ENCODE results near the gene SYNE1. TPM values are rescaled to one million over a fixed set of nuclear protein-coding genes. Genes with fewer than 3 reads are reported as not detected.
"Not testable (repeated sequence)": the region's sequence is repeated elsewhere in the genome, so short reads cannot be mapped to it uniquely, and the experiment has no call there.

SYNE1 gene
- total RNA-seq, 4 donors from 2014 or later, result 29.1 to 51.5 (median 45.6) TPM

DNA sequence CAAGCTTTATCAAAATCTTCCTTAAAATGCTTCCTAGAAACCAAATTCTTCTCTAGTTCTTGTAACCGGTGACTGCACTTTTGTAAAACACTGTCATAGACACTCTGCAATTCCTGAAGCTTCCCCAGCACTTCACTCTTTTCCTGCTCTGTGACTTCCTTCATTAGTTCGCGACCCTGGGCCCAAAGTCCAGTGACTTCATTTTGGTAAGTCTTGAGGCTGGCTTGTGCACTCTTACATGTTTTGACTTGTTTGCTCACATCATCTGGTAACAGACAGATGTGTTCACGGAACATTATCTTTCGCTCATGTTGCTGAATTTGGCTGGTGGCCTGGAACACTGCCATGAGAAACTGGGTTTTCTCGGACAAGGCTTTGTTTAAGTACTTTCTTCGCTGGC is 306.2 kb downstream of the SYNE1 start:
- in situ Hi-C loops (cut with MboI; ENCODE audit: low sequenced_read_pairs in 4 of 4) (loop anchor here in 1 of 4 donors (25.0 kb wide), 1 partner anchor 119 kb away; no protein-coding TSS in a partner anchor), intact Hi-C loops (cut with DNase I; ENCODE audit: low total_unique reads) (no loop called here)
- Histone ChIP-seq H3K4me3 (no peak overlapping the region), H3K27ac (no peak overlapping the region), H3K9me3 (no peaks in the 10 kb centered on the region), H3K4me1 (no peaks in the 10 kb centered on the region), H3K36me3 (peaks cover 0 to 49% of the 10 kb centered on the region in 2 donors), H3K27me3 (no peaks in the 10 kb centered on the region)
- TF ChIP-seq, protein P1, sequence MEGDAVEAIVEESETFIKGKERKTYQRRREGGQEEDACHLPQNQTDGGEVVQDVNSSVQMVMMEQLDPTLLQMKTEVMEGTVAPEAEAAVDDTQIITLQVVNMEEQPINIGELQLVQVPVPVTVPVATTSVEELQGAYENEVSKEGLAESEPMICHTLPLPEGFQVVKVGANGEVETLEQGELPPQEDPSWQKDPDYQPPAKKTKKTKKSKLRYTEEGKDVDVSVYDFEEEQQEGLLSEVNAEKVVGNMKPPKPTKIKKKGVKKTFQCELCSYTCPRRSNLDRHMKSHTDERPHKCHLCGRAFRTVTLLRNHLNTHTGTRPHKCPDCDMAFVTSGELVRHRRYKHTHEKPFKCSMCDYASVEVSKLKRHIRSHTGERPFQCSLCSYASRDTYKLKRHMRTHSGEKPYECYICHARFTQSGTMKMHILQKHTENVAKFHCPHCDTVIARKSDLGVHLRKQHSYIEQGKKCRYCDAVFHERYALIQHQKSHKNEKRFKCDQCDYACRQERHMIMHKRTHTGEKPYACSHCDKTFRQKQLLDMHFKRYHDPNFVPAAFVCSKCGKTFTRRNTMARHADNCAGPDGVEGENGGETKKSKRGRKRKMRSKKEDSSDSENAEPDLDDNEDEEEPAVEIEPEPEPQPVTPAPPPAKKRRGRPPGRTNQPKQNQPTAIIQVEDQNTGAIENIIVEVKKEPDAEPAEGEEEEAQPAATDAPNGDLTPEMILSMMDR (IDR thresholded peaks at IDR 0.05 in 4 of 5, conservative IDR thresholded peaks at IDR 0.05 in 1 of 5), result no peak
- no peak for TF ChIP-seq POLR2A (IDR thresholded peaks at IDR 0.05)
- DNase-seq (no peak), ATAC-seq (no peak)

DNA sequence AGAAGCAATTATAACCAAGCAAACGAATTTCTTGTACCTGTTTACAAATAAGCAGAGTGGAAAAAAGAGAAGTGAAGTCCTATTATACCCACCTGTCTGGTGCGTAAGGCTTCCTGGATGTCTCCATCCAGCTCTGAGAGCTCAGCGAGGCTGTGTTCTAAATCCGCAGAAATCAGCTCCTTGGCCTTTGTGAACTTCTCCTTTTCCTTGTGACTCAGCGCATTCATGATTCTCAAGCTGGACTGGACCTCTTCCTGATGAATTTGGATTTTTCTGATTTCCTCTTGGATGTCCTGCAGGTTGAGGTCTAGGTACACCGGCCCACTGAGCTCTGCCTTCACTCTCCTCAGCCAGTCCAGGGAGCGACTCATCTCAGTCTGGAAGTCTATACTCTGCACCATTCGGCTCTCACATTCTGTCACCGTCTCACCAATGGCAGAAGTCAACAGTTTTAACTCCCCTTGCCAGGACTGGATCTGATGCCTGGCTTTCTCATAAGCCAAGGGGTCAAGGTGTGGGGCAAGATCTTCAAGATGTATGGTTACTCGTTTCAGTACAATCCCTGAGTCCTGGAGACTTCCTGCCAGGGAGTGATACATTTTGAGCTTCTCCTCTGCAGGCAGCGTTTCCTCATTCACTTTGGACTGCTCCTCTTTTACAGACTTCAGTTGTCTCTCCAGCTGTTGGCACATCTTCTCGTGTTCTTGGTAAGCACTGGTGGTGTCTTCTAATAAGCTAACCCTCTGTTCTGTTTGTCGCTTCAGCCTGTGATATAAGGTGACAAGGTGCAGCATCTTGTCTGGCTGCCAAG is 307.3 kb downstream of the SYNE1 start:
- Histone ChIP-seq H3K27me3 (no peaks in the 10 kb centered on the region), H3K27ac (no peak overlapping the region)
- ATAC-seq, result peak in 1 of 2 donors; percentile 18

DNA sequence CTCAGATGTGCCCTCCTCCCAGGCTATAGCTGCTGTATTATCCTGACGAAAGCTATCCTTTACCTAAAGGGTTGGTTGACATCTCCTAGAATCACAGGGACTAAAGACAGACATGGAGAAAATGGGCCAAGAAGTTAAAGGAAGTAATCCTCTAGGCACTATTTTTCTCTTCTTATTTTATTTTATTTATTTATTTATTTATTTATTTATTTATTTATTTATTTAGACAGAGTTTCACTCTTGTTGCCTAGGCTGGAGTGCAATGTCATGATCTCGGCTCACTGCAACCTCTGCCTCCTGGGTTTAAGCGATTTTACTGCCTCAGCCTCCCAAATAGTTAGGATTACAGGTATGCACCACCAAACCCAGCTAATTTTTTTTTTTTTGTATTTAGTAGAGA is 309.0 kb downstream of the SYNE1 start:
- H3K27me3 ChIP-seq; H3K27ac ChIP-seq; intact Hi-C loops (cut with DNase I; ENCODE audit: low total_unique reads); H3K9me3 ChIP-seq; H3K4me3 ChIP-seq; ATAC-seq; DNase-seq; H3K4me1 ChIP-seq: not testable (repeated sequence)
- in situ Hi-C loops (cut with MboI; ENCODE audit: low sequenced_read_pairs in 4 of 4), result loop anchor here in 1 of 4 donors (25.0 kb wide), 1 partner anchor 116 kb away; no protein-coding TSS in a partner anchor
- H3K36me3 ChIP-seq, result peaks cover 0 to 52% of the 10 kb centered on the region in 2 donors

More for the DNA sequence above, 307.3 kb downstream of the SYNE1 start:
- Histone ChIP-seq H3K4me1 (no peaks in the 10 kb centered on the region), H3K4me3 (no peak overlapping the region), H3K9me3 (no peaks in the 10 kb centered on the region), H3K36me3 (peaks cover 0 to 54% of the 10 kb centered on the region in 2 donors)
- in situ Hi-C loops (cut with MboI; ENCODE audit: low sequenced_read_pairs in 4 of 4), result loop anchor here in 1 of 4 donors (25.0 kb wide), 1 partner anchor 118 kb away; no protein-coding TSS in a partner anchor
- intact Hi-C loops (cut with DNase I; ENCODE audit: low total_unique reads), result no loop called here
- TF ChIP-seq POLR2A (IDR thresholded peaks at IDR 0.05), result no peak
- TF ChIP-seq, protein P1 (IDR thresholded peaks at IDR 0.05 in 4 of 5, conservative IDR thresholded peaks at IDR 0.05 in 1 of 5), result no peak
- DNase-seq, result no peak

DNA sequence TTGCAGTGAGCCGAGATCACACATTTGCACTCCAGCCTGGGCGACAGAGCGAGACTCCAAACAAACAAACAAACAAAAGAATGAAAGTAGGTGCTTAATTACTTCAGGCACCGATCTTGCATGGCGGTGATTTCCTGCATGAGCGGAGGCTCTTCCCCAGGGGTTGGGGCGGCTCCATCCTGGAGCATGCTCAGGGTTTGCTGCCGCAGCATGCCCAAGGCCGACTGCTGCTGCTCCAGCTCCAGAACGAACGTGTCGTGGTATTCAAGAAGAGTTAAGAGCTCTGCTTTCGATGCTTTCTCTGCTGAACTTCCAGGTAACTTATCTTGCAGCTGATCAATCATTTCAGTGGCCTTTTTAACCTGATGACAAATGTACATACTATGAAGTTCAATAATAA is 313.8 kb downstream of the SYNE1 start:
- ATAC-seq (no peak), DNase-seq (no peak)
- H3K4me3 ChIP-seq, result no peak overlapping the region
- in situ Hi-C loops (cut with MboI; ENCODE audit: low sequenced_read_pairs in 4 of 4) (no loop called here), intact Hi-C loops (cut with DNase I; ENCODE audit: low total_unique reads) (no loop called here)
- H3K27me3 ChIP-seq, result no peaks in the 10 kb centered on the region
- H3K9me3 ChIP-seq, result no peaks in the 10 kb centered on the region
- H3K27ac ChIP-seq, result no peak overlapping the region
- TF ChIP-seq, protein P1 (IDR thresholded peaks at IDR 0.05 in 4 of 5, conservative IDR thresholded peaks at IDR 0.05 in 1 of 5), result no peak
- no peak for TF ChIP-seq POLR2A (IDR thresholded peaks at IDR 0.05)
- peaks cover 0 to 55% of the 10 kb centered on the region in 2 donors for H3K36me3 ChIP-seq
- no peaks in the 10 kb centered on the region for H3K4me1 ChIP-seq

DNA sequence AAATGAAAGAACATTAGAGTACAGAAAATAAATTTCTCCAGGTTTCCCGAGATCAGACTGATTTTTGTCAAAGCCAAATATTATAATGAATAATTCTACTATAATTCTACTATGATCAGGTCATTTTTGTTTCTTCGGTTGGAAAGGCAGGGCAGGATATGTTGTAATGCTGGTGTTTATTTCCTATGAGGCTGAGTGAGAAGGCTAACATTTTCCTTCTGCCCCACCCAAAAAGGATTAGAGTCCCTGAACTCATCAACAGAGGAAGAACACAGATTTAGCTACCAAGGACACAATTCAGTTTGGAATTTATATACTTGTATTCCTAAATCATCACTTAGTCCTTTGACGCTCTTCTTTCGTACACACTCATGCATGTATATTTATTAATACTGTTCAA is 318.9 kb downstream of the SYNE1 start:
- Histone ChIP-seq H3K27ac (peak overlapping the region; percentile 56 to 66 (median 60)), H3K9me3 (no peaks in the 10 kb centered on the region), H3K4me3 (peak overlapping the region in 1 of 4 donors; percentile 18), H3K4me1 (no peaks in the 10 kb centered on the region), H3K36me3 (peaks cover 0 to 64% of the 10 kb centered on the region in 2 donors), H3K27me3 (no peaks in the 10 kb centered on the region)
- in situ Hi-C loops (cut with MboI; ENCODE audit: low sequenced_read_pairs in 4 of 4) (no loop called here), intact Hi-C loops (cut with DNase I; ENCODE audit: low total_unique reads) (no loop called here)
- TF ChIP-seq, protein P1 (IDR thresholded peaks at IDR 0.05 in 4 of 5, conservative IDR thresholded peaks at IDR 0.05 in 1 of 5), result no peak
- no peak for TF ChIP-seq POLR2A (IDR thresholded peaks at IDR 0.05)
- DNase-seq (no peak), ATAC-seq (peak; percentile 67 to 78)
